SK-N-SH (cell line): ENCODE measurements around the gene ZNF786. TPM values are rescaled to one million over a fixed set of nuclear protein-coding genes. Genes with fewer than 3 reads are reported as not detected.

Source experiments
- CTCF ChIA-PET: fragments of 300-600, 350-600 bp; formaldehyde crosslinking; extraction: SDS; loops from one replicate; lab custom pipeline; 2021; lab: Yijun Ruan, JAX
- POLR2A ChIA-PET: fragments of 350-600 bp; sonication (Branson Sonifier 250); formaldehyde crosslinking; extraction: SDS; loops from one replicate; lab custom pipeline; 2020; ENCODE audit warnings: antibody characterized with exemption, inconsistent platforms; lab: Yijun Ruan, JAX
- DNase-seq: peaks from one replicate; pipeline ENCODE4 v3.0.0; 2012
- H2AFZ ChIP-seq: fragments of 200-600 bp; sonication (generic); 2 replicates; pipeline ENCODE4 v1.8.1; 2016; ENCODE audit warnings: antibody characterized with exemption, mild to moderate bottlenecking, low read depth
- H3F3A ChIP-seq: fragments of 200-600 bp; sonication (generic); replicated peaks from 2 replicates; pipeline ENCODE3; 2016; ENCODE audit warnings: antibody characterized with exemption, mild to moderate bottlenecking; ENCODE audit not compliant: insufficient read depth
- H3K27ac ChIP-seq, 2 experiments: fragments of 200-500 bp in 1 of 2; fragments of 200-600 bp in 1 of 2; sonication (Bioruptor generic) in 1 of 2; sonication (generic), shearing (Covaris generic) in 1 of 2; 2 replicates each; pipeline versions ENCODE4 v1.5.1 to v1.6.1; 2014 to 2016; ENCODE audit warnings: low read depth in 2 of 2, inconsistent platforms in 1 of 2, low read length in 1 of 2, mild to moderate bottlenecking in 1 of 2, mixed read lengths in 1 of 2
- H3K27me3 ChIP-seq: fragments of 200-600 bp; sonication (generic), shearing (Covaris generic); 2 replicates; pipeline ENCODE4 v1.6.1; 2016; ENCODE audit warnings: mixed run types; ENCODE audit not compliant: insufficient read depth
- H3K36me3 ChIP-seq, 2 experiments: fragments of 200-500 bp in 1 of 2; fragments of 200-600 bp in 1 of 2; sonication (Bioruptor generic) in 1 of 2; sonication (generic) in 1 of 2; replicated peaks in 1 of 2; 2 replicates each; pipeline versions ENCODE3 to v1.5.1; 2014 to 2016; ENCODE audit warnings: low read length in 1 of 2, mild to moderate bottlenecking in 1 of 2; ENCODE audit not compliant: insufficient read depth in 2 of 2, control insufficient read depth in 1 of 2
- H3K4me1 ChIP-seq, 2 experiments: fragments of 200-500 bp in 1 of 2; fragments of 200-600 bp in 1 of 2; sonication (Bioruptor generic) in 1 of 2; sonication (generic), shearing (Covaris generic) in 1 of 2; 2 replicates each; pipeline versions ENCODE4 v1.5.1 to v1.6.1; 2014 to 2016; ENCODE audit warnings: low read depth in 1 of 2, low read length in 1 of 2, mixed run types in 1 of 2; ENCODE audit not compliant: insufficient read depth in 2 of 2, control insufficient read depth in 1 of 2
- H3K4me2 ChIP-seq: fragments of 200-600 bp; sonication (generic), shearing (Covaris generic); 2 replicates; pipeline ENCODE4 v1.6.1; 2017; ENCODE audit warnings: mixed run types
- H3K4me3 ChIP-seq, 2 experiments: fragments of 200-500 bp in 1 of 2; fragments of 200-600 bp in 1 of 2; sonication (Bioruptor generic) in 1 of 2; sonication (generic), shearing (Covaris generic) in 1 of 2; 2 replicates each; pipeline versions ENCODE4 v1.5.1 to v1.8.1; 2014 to 2016; ENCODE audit warnings: low read depth in 2 of 2, inconsistent platforms in 1 of 2, low read length in 1 of 2, mild to moderate bottlenecking in 1 of 2, mixed read lengths in 1 of 2, moderate library complexity in 1 of 2
- H3K79me2 ChIP-seq: fragments of 200-600 bp; sonication (generic); 2 replicates; pipeline ENCODE4 v1.8.1; 2017; ENCODE audit warnings: mild to moderate bottlenecking; ENCODE audit not compliant: insufficient read depth
- H3K9ac ChIP-seq: fragments of 200-600 bp; sonication (generic); 2 replicates; pipeline ENCODE4 v1.6.1; 2017; ENCODE audit warnings: mixed run types
- H3K9me2 ChIP-seq: fragments of 200-600 bp; sonication (generic); 2 replicates; pipeline ENCODE4 v1.6.1; 2017; ENCODE audit warnings: mixed run types
- H3K9me3 ChIP-seq: fragments of 200-600 bp; sonication (generic); 2 replicates; pipeline ENCODE4 v1.6.1; 2017; ENCODE audit warnings: mixed run types, mild to moderate bottlenecking, moderate library complexity
- H4K20me1 ChIP-seq: fragments of 200-600 bp; sonication (generic); 2 replicates; pipeline ENCODE4 v1.6.1; 2017; ENCODE audit warnings: mild to moderate bottlenecking, mixed run types; ENCODE audit not compliant: insufficient read depth
- CHD2 ChIP-seq: fragments of 150-350 bp; IDR thresholded peaks from 2 replicates; pipeline ENCODE4 v1.6.1; 2018; ENCODE audit warnings: low read length; ENCODE audit not compliant: partially characterized antibody
- FOSL2 ChIP-seq: IDR thresholded peaks from 2 replicates; pipeline ENCODE4 v1.4.0; 2012; ENCODE audit warnings: low read depth, mild to moderate bottlenecking, moderate library complexity, borderline replicate concordance
- MXI1 ChIP-seq: IDR thresholded peaks from 2 replicates; pipeline ENCODE4 v1.6.1; 2012; ENCODE audit warnings: mild to moderate bottlenecking, low read depth, low read length, improper control_type of control experiment
- POLR2AphosphoS5 ChIP-seq: IDR thresholded peaks from 2 replicates; pipeline ENCODE4 v1.6.1; 2012; ENCODE audit warnings: low read depth, low read length
- RCOR1 ChIP-seq: fragments of 150-350 bp; IDR thresholded peaks from 2 replicates; pipeline ENCODE4 v1.6.1; 2017; ENCODE audit warnings: antibody characterized with exemption, low read length
- RFX5 ChIP-seq: IDR thresholded peaks from 2 replicates; pipeline ENCODE4 v1.6.1; 2012; ENCODE audit warnings: mild to moderate bottlenecking, improper control_type of control experiment, low read length
- WGBS: methylation state at CpG from one replicate; pipeline ENCODE4 v1.1.6; 2017; ENCODE audit warnings: low lambda C conversion rate; 5-methylcytosine and 5-hydroxymethylcytosine counted together
- polyA plus RNA-seq, 3 experiments: library from polyadenylated mRNA; depleted of rRNA; stranded (reverse); fragments of >200 nt; gene quantifications; 2 replicates each; pipeline ENCODE4 v1.2.3, GENCODE V29; 2012
- small RNA-seq, 7 experiments: library from RNA; depleted of rRNA; stranded (forward); fragments of <200 nt; gene quantifications; one replicate each; pipeline ENCODE3, GENCODE V24; 2012
- TF ChIP-seq, protein P1 (sequence below): IDR thresholded peaks from 2 replicates; pipeline ENCODE4 v1.4.0; 2012; ENCODE audit warnings: low read depth, borderline replicate concordance

The ZNF786 gene
- polyA plus RNA-seq, 1 of the 3 experiments (the other 2 are of a cell fraction) = 5.0 TPM

DNA sequence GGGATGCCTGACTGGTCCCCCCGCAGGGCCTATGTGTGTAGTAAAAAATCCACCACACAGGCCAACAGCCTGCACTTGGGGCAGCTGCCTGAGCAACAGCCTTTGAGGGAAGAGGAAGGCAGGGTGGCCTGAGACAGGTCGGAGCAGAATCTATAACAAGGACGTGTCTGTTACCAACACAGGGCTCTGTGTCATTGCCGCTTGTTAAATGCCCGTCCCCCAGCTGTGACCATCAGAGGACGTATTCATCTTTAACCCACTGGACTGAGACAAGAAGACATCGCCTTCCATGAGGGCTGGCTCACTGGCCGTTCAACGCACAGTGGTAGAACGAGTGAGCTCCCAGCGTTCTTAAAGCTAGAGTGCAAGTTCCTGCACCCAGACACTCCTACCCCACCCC is 70.0 kb downstream of the ZNF786 start:
- peaks cover 30 to 37% of the 10 kb centered on the region in 2 experiments for H3K36me3 ChIP-seq
- DNase-seq = no peak
- no peak overlapping the region for H3K27ac ChIP-seq
- H3K4me1 ChIP-seq = peaks cover 0 to 6% of the 10 kb centered on the region in 2 experiments; a peak in 2 of 4 replicates
- no peak overlapping the region for H3K9ac ChIP-seq
- ChIA-PET CTCF (interaction anchor here (5.3 to 9.0 kb wide), 2 partner anchors 14 to 45 kb away, joined by 27 to 72 read pairs; no protein-coding TSS in a partner anchor), POLR2A (interaction anchor here (1.0 kb wide), 1 partner anchor 20 kb away, joined by 3 read pairs; no protein-coding TSS in a partner anchor)
- no peak overlapping the region for H2AFZ ChIP-seq
- peaks cover 66% of the 10 kb centered on the region for H3K79me2 ChIP-seq
- no peaks in the 10 kb centered on the region for H3K9me3 ChIP-seq
- no peaks in the 10 kb centered on the region for H3K27me3 ChIP-seq
- no peak for TF ChIP-seq RFX5
- TF ChIP-seq CHD2 = no peak
- no peak for TF ChIP-seq POLR2AphosphoS5
- TF ChIP-seq FOSL2 = no peak
- TF ChIP-seq, protein P1, sequence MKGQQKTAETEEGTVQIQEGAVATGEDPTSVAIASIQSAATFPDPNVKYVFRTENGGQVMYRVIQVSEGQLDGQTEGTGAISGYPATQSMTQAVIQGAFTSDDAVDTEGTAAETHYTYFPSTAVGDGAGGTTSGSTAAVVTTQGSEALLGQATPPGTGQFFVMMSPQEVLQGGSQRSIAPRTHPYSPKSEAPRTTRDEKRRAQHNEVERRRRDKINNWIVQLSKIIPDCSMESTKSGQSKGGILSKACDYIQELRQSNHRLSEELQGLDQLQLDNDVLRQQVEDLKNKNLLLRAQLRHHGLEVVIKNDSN = no peak
- no peak for TF ChIP-seq RCOR1
- no peak for TF ChIP-seq MXI1
- no peak overlapping the region for H3K4me2 ChIP-seq
- H3F3A ChIP-seq = no peaks in the 10 kb centered on the region
- no peaks in the 10 kb centered on the region for H3K9me2 ChIP-seq
- H4K20me1 ChIP-seq = 0 out of 2 replicates have a peak, but pooled peaks cover 11% of the 10 kb centered on the region
- 91% methylated on average over 11 of the region's 11 CpGs for WGBS
- H3K4me3 ChIP-seq = no peak overlapping the region

Small RNA genes within 50 kb of the gene (small RNA-seq; reads per million reads assigned to genes)
- 0 to 2.2 (median 0) reads per million in 7 experiments for gene COX6B1P1
- gene RN7SL521P = 0 to 0.06 (median 0) reads per million in 7 experiments
- 0 to 7.9 (median 0) reads per million in 7 experiments for gene RNU6-650P

Other genes with a start within 250 kb of the ZNF786 start
- 30.6 and 32.7 TPM in 2 replicates for gene EZH2, start 206.4 kb downstream of the ZNF786 start, polyA plus RNA-seq (2012; rRNA removed)
- 393 and 400 TPM in 2 replicates for gene PDIA4, start 62.2 kb downstream of the ZNF786 start, polyA plus RNA-seq (2012; rRNA removed)
- 1.4 and 1.6 TPM in 2 replicates for gene ZNF425, start 35.6 kb upstream of the ZNF786 start, polyA plus RNA-seq (2012; rRNA removed)
- 4.5 and 4.7 TPM in 2 replicates for gene ZNF398, start 56.7 kb upstream of the ZNF786 start, polyA plus RNA-seq (2012; rRNA removed)
- 15.0 and 17.9 TPM in 2 replicates for gene ZNF282, start 104.8 kb upstream of the ZNF786 start, polyA plus RNA-seq (2012; rRNA removed)
- 9.3 and 11.5 TPM in 2 replicates for gene ZNF212, start 148.9 kb upstream of the ZNF786 start, polyA plus RNA-seq (2012; rRNA removed)
- 12.5 and 16.4 TPM in 2 replicates for gene ZNF783, start 171.5 kb upstream of the ZNF786 start, polyA plus RNA-seq (2012; rRNA removed)